Measurements from ENCODE around the gene TRIM17.

Gene TRIM17

DNA sequence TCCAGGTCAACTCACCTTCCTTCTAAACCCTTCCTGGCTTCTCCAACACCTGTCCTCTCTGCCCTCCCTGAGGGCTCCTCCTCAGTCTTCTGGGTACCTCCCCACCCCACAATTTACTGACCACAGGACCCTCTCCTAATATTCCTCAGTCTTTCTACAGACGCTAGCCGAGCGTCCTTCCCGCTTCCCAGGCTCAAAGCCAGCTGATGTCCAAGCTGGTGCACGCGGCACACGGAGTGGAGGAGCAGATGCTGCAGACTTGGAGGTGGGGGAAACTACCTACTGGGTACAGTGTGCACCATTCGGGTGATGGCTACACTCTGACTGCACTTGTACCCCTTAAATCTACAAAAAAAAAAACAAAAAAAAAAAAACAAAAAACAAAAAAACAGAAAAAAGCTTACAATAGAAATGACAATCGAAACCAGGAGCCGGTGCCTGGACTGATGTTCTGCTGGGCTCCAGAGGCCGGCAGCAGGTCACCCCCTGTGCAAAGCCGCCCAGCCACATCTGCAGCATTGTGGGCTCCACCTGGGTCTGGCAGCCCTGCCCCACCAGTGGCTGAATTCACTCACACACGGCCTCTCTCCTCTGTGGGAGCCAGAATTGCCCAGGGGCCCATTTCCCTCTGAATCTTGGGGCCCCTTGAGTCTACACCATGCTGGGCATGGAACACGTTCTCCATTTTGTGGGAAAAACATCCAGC, 17.0 kb downstream of the TRIM17 start:
- no peak for DNase-seq

DNA sequence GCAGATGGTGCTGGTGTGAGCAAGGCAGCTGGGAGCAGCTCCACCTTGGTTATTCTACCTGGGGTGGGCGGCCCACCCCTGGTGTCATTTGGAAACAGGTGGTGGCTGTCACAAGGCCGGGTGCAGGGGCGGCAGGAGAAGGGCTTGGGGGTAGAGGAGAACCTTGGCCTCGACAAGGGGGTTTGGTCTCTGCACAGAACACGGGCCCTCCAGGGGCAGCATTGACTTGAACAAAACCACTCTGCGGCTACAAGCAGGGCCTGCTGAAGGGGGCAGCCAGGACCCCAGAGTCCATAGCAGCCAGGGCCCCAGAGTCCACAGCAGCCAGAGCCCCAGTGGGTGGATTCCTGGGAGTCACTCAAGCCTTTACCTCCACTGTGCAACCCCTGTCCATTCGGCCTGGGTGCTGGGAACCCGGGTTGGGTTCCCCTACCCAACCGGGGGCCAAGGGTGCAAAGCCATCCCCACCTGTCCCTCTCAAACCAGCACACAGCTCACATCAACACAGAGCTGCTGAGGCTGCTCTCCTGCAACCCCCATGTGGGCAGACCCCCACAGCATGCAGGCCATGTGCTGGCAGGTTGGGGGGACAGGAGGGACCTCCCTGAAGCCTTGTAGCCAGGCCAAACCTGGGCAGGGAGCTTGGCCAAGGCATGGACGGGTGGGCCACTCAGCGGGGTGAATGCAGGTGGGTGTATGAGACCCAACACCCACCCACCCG, 17.8 kb downstream of the TRIM17 start:
- no peak for DNase-seq

DNA sequence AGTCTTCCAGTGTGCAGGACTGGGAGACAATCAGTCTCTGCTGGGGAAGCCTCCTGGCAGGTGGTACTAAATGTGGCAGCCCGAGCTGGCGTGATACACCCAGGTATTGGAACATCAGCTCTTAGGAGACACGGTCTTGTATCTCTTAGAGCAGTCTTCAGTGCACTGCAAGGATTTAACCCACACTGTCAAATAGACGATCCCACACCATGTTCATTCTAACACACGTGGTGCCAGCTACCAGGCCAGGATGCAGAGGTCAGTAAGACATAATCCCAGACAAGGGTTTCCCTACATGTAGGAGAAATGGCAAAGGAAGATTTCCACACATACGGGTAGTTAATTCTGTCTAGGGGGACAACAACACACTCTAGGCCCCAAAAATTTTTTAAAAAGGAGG, 18.7 kb downstream of the TRIM17 start:
- DNase-seq = no peak

- no peak for DNase-seq
Measured at GRCh38 chr1:228396770-228397662, 19.6 kb downstream of the TRIM17 start.

DNA sequence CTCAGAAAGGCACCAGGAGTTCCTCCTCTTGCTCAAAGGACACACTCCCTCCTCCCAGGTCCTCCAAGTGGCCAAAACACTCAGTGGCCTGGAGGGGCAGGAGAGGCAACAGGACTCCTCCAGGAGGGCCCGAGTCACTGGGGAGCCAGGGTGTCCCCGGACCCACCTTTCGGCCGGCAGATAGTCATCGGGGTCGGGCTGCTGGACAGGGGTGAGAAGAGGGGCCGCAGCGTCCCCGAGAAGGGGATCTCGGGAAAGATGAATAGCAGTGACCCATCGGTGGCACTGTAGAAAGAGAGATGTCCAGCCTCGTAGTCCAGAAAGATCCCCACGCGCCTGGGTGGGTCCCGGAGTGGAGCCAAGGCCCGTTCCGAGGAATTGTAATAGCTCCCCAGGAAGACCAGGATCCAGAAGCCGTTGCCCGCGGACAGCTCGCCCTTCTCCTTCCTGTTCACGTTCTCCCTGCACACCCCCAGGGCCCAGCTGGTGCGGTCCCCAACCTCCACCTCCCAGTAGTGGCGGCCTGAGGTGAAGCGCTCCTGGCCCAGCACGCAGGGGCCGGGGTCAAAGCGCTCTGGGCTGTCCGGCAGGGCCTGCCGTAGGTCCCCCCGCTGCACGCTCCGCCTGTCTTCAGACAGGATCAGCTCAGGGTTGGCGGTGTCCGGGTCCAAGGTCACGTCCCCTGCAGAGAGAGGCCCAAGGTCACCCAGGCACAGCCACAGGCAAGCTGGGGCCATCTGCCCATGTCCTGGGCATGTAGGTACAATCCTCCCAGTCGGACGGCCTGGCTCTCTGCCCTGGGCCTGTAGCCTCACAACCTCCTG, 21.9 kb downstream of the TRIM17 start:
- DNase-seq = no peak

GRCh38 chr1:228393811-228394570, 22.7 kb downstream of the TRIM17 start:
- peak; percentile 7 for DNase-seq

DNA sequence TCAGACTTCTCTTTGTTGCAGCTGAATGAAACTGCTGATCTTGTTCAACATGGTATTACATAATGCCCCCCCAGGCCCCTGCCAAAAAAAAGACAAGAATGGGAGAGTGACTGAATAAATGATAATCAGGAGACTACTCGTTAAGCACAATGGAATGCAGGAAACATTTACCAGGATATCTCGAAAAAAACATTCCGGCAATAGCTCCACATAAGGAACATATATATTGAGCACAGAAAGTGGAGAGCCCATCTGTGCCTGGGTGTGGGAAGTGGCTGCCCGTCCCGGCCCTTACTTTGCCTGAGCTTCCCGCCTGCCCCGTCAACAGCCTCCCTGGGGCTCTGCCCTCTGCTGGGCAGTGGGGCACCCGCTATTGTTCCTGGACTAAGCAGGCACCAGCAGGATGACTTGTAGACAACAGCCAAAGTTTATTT, 23.4 kb downstream of the TRIM17 start:
- peak; percentile 34 for DNase-seq

DNA sequence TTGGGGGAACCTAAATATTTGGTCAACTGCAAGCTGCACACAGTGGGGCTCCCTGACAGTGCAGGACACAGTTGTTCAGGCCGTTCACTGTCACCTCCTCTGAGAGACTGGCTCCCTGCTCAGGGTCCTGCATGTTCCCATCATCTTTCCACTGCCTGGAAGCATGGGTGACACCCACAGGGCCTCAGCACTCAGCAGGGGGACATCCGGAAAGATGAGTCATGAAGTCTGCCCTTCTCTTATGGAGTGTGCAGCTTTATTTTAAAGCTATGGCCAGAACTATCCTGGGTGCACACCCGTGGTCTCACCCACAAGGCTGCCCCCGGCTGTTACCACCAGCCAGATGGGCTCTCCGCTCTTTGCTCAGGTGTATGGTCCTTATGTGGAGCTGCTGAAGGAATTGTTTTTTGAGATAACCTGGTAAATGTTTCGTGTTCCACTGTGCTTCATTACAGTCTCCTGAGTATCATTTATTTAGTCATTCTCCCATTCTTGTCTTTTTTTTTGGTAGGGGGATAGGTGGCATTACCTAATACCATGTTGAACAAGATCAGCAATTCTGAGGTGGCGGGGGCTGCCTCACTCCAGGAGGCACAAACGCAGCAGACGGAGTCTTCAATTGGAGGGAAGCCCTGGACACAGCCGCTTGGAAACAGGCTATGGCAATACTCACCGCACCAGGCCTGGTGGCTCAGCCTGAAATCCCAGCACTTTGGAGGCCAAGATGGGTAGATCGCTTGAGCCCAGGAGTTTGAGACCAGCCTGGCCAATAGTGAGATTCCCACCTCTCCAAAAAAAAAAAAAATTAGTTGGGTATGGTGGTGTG, 24.3 kb downstream of the TRIM17 start:
- DNase-seq = no peak

DNA sequence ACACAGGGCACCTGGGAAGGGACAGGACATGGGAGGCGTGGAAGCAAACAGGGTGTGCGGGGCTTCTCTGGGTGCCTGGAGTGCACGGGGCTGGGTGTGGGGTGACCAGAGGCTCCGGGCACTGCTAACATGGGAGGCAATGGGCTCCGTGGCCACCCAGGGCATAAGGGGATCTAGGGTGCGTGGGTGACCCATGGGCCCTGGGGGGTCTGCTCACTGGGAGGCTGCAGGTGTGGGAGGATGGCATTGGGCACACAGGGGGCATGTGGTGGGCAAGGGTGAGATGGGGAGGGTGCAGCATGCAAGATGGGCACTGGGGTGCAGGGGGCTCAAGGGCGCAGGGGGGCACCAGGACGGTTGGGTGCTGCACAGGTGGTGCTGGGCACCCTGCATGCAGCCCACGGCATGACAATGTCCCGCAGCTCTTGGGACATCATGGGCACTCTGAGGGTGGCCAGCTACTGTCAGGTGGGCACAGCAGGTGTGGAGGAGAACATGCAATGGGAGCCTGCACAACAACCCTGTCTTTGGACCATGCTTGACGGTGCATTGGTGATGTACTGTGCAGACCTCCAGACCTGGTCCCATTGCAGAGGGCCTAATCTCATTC, 25.1 kb downstream of the TRIM17 start:
- DNase-seq = no peak

DNA sequence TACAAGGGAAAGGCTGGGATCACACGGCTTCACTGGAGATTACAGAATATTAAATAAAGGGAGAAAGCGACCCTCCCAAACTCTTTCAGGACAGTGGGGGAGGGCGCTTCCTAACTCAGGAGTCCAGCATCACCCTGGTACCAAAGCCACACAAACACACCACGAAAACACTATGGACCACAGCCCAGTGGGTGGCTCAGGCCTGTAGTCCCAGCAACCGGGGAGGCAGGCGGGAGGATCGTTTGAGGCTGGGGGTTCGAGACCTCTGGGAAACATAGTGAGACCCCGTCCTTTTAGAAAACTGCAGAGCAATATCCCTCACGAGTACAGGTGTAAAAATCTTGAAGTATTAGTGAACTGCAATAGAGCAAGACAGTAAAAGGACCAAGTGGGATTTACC, 26.0 kb downstream of the TRIM17 start:
- no peak for DNase-seq

DNA sequence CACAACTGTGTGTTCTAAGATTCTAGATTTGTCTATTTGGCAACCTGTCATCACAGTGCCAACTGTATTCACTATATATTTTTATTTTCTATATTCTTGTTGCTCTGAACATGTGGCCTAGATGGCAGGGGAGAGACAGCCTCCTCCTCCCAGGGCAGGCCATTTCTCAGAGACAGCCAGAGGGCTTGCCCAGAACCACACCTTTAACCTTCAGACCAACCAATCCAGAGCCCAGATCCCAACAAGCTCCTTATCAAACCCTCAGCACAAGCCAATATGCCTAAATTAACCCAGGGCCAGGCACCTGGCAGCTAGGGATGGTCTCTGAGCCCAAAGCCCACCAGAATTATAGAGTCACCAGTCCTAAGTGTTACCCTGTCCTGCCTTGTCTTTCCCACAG, 29.3 kb downstream of the TRIM17 start:
- no peak for DNase-seq

DNA sequence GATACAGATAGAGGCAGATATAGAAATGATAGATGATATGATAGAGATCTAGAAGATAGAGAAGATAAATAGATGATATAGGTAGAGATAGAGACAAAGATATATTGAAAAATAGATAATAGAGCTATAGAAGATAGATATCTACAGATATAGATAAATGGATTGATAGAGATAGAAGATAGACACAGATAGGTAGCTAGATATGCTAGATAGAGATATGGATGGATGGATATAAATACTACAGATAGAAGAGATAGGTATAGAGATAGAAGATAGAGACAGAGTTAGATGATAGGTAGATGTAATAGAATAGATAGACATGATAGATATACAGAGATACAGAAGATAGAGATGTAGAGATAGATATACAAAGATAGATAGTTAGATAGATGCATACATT, 31.4 kb downstream of the TRIM17 start:
- no peak for DNase-seq

DNA sequence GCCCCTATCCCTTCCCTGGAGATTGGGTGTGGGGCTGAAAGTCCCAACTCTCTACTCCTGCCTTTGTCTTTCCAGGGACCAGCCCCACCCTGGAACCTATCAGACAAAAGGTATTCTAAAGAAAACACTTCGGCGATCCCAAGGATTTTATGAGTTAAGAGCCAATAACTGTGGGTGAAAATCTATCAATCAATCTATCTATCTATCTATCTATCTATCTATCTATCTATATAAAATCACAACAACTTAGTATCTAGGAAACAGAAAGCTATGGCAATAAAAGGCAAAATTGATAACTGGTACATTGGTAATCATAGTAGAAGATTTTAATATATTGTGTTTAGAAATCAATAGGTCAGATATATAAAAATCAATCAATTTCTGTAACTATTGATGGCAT, 32.9 kb downstream of the TRIM17 start:
- no peak for DNase-seq

GRCh38 chr1:228381356-228381755, 35.3 kb downstream of the TRIM17 start:
- DNase-seq = no peak

GRCh38 chr1:228379666-228380065, 37.0 kb downstream of the TRIM17 start:
- no peak for DNase-seq

DNA sequence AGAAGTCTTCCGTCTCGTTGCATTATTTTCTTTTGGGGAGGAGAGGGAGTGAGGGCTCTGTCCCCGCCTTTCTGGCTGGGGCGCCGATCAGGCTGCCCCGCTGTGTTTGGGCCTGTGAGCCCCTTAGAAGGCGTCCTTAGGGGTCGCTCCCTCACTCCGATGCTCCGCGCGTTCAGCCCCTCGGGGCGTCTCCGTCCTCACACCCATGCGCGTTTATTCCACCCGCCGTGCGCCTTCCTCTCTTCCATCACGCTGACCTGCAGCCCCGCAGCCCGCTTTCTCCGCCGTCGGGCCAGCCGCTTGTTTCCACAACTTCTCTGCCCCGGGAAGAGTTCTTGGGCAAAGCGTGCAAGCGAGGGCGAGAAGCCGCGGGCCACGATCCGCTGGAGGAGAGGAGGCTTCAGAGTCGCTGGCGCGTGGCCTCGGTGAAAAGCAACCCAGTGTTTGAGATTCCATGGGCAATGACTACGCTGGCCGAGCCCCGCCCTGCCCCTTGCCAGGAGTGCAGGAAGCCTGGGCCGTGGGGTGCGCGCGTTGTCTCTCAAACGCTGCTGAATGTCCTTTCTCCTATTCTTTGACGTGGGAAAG, 37.7 kb downstream of the TRIM17 start:
- DNase-seq = no peak

GRCh38 chr1:228378090-228378872, 38.4 kb downstream of the TRIM17 start:
- DNase-seq = peak; percentile 90

GRCh38 chr1:228377664-228378089, 39.0 kb downstream of the TRIM17 start:
- DNase-seq = no peak

Measured in right hindlimb (tissue), 1 donor.